Retinal pigment epithelial cell (primary cell): ENCODE results near the gene SUCLA2.

Experiments
- DNase-seq: peaks from one replicate; pipeline ENCODE4 v3.0.0-alpha.2; 2010; ENCODE audit warnings: low read depth
- H3K4me3 ChIP-seq: 2 replicates; pipeline ENCODE4 v1.5.1; 2011; ENCODE audit warnings: mild to moderate bottlenecking, low read length, control low read depth, moderate library complexity
- TF ChIP-seq, protein P1 (sequence below): conservative IDR thresholded peaks from 2 replicates; pipeline ENCODE4 v1.5.1; 2011; ENCODE audit warnings: low read depth, low read length, control low read depth, inconsistent platforms

The SUCLA2 gene

DNA sequence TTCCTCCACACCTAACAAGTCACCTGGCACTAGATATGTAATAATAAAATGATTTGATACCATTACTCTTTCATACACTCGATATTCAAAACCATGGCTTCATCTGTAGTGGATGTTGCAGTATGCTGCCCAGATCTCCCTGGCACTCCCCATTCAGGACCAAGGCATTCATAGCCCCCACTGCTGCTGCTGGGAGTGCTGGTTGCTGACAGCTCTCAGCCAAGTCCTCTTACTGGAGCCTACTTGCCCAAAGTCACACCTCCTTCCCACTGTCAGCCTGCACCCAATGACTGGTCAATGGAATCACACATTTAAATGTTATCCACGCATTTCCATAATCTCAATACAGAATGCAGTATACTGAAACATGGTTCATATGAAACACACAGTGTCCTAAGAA is 3.7 kb downstream of the SUCLA2 start:
- TF ChIP-seq, protein P1, sequence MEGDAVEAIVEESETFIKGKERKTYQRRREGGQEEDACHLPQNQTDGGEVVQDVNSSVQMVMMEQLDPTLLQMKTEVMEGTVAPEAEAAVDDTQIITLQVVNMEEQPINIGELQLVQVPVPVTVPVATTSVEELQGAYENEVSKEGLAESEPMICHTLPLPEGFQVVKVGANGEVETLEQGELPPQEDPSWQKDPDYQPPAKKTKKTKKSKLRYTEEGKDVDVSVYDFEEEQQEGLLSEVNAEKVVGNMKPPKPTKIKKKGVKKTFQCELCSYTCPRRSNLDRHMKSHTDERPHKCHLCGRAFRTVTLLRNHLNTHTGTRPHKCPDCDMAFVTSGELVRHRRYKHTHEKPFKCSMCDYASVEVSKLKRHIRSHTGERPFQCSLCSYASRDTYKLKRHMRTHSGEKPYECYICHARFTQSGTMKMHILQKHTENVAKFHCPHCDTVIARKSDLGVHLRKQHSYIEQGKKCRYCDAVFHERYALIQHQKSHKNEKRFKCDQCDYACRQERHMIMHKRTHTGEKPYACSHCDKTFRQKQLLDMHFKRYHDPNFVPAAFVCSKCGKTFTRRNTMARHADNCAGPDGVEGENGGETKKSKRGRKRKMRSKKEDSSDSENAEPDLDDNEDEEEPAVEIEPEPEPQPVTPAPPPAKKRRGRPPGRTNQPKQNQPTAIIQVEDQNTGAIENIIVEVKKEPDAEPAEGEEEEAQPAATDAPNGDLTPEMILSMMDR: no peak
- no peak overlapping the region for H3K4me3 ChIP-seq
- DNase-seq: no peak

- TF ChIP-seq, protein P1: no peak
- no peak overlapping the region for H3K4me3 ChIP-seq
- no peak for DNase-seq
These were observed 9.2 kb downstream of the SUCLA2 start for GRCh38 chr13:47991859-47992258.

DNA sequence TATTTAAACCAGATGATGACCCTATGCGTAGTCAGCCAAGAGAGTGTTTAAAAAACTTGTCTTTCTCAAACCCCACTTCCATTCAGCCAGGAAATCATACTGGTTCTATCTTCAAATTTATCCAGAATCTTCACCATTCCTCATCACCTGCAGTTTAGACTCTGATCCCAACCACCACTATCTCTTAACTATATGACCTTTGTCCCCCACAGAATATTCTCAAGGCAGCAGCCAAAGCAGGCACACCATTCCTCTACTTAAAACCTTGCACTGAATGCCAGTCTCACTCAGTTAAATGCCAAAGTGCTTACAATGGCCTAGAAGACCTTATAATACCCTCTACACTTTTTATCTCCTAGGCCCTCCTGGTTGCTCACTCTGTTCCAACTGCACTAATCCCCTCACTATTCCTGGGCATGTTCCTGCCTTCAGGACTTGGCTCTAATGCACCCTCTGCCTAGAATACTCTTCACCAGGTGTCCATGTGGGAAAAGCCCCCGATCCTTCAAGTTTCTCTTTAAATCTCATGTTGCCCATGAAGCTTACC is 10.1 kb downstream of the SUCLA2 start:
- TF ChIP-seq, protein P1: no peak
- no peak overlapping the region for H3K4me3 ChIP-seq
- no peak for DNase-seq

- H3K4me3 ChIP-seq: no peak overlapping the region
- DNase-seq: no peak
- TF ChIP-seq, protein P1: no peak
These were observed 10.6 kb downstream of the SUCLA2 start for GRCh38 chr13:47990427-47990826.

- DNase-seq: no peak
- TF ChIP-seq, protein P1: no peak
- no peak overlapping the region for H3K4me3 ChIP-seq
These were observed 18.0 kb downstream of the SUCLA2 start for GRCh38 chr13:47983070-47983469.

DNA sequence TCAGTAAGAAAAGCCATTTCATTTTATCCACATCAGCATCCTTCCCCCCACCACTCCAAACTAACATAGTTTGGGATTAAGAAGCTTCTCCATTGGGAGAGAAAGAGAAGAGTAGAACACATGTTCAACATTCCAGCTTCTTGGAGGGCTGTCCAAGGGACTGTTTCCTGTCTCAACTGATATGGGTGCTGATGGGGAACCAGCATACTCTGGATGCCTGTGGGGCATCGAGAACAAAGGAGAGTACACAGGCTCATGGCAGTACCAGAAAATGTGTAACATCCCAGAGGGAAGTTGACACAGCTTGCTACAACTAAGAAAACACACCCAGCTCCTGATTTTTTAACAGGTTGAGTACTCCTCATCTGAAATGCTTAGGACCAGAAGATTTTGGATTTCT is 24.7 kb downstream of the SUCLA2 start:
- no peak for DNase-seq
- no peak overlapping the region for H3K4me3 ChIP-seq
- TF ChIP-seq, protein P1: no peak

DNA sequence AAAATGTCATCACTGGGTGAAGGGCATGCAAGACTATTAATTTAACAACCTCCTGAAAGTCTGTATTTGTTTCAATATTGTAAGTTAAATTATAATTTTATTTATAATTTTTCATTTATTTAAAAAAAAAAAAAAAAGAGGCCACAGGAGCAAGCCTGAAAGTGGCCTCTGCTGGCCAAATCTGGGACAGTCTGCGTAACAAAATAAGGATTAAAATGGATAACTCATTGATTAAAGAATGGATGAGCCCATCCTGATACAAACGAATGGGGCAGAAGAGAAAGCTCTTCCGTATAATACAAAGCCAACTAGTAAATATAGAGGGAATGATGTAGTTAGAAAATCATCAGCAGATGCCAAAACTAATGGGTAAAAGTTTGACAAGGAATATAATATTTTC is 36.2 kb downstream of the SUCLA2 start:
- DNase-seq: no peak
- H3K4me3 ChIP-seq: no peak overlapping the region
- TF ChIP-seq, protein P1: peak; percentile 24
